Measurements from ENCODE around the gene CERS4. TPM values are rescaled to one million over a fixed set of nuclear protein-coding genes. Genes with fewer than 3 reads are reported as not detected.
"Not testable (repeated sequence)": the region's sequence is repeated elsewhere in the genome, so short reads cannot be mapped to it uniquely, and the experiment has no call there.

Gene CERS4
- total RNA-seq, 2 experiments from 2014 or later = 21.2 to 21.8 TPM

DNA sequence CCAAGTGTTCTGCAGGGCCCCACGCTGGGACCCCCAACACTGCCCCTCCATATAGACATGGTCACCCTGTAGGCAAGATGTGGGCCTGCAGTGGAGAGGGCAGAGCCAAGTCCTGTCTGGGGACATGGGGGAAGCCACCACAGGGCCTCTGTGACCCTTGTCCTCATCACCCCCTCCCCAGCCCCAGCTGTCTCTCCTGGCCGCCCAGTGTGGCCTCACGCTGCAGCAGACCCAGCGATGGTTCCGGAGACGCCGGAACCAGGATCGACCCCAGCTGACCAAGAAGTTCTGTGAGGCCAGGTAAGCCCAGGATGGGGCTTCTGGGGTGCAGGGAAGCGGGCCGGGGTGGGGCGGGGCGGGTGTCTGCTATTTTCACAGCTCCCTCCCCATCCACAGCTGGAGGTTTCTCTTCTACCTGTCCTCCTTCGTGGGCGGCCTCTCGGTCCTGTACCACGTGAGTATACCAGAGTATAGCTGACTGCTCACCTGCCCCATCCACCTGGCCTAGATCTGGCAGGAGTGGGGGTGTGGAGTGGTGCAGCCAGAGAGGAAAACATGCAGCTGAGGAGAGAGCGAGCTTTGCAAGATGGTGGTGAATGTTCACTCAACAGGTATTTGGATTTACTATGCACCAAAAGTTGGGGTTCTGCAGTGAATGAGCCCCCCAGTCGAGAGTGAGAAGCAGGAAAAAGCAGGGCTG, 46.4 kb downstream of the CERS4 start:
- Mint-ChIP-seq H3K27me3 (no peaks in the 10 kb centered on the region), H3K9me3 (ENCODE audit: low read depth) (no peaks in the 10 kb centered on the region), H3K4me1 (no peaks in the 10 kb centered on the region), H3K27ac (no peak overlapping the region), H3K4me3 (no peak overlapping the region), H3K36me3 (ENCODE audit: low read depth) (peaks cover 10% of the 10 kb centered on the region)
- ChIA-PET CTCF (interaction anchor here (0.7 to 2.3 kb wide), 2 partner anchors 12 to 97 kb away, joined by 3 to 11 read pairs; no protein-coding TSS in a partner anchor), POLR2A (no interaction called here)
- DNase-seq = no peak
- ATAC-seq = no peak
- intact Hi-C loops (cut with DNase I, micrococcal nuclease) = loop anchor here in 1 of 2 experiments (10.0 kb wide), 1 partner anchor 311 kb away; the partner anchor contains the start of gene TIMM44

DNA sequence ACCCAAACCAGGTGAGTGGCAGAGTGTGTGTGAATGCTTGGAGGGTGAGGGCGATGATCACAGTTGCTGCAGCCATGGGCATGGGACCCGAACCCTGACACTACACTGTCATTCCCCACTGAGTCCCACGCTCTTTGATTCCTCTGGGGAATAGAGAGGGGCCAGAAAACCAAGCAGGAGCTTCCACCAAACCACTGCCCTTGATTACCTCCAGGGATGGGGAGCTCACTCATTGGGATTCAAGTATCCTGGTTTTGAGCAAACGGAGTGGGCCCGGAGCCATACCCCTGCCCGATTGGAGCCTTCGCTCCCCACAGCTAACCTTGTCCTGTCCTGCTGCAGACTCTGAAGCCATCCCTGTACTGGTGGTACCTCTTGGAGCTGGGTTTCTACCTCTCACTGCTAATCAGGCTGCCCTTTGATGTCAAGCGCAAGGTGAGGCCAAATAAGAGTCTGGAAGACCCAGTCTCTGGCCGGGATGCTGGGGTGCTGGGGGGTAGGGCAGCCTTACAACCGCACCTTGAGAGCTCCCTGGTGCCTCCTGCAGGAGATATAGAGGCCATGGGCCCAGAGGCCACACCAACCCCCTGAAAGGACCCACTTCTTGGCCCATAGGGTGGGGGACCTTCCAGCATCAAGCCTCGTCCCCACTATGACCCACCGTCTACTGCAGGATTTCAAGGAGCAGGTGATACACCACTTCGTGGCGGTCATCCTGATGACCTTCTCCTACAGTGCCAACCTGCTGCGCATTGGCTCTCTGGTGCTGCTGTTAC, 47.3 kb downstream of the CERS4 start:
- no peak for ATAC-seq
- POLR2A ChIA-PET = no interaction called here
- H3K27ac Mint-ChIP-seq = no peak overlapping the region
- no peak for DNase-seq
- intact Hi-C loops (cut with DNase I, micrococcal nuclease) = loop anchor here in 1 of 2 experiments (10.0 kb wide), 1 partner anchor 312 kb away; the partner anchor contains the start of gene TIMM44
- H3K4me3 Mint-ChIP-seq = no peak overlapping the region
- CTCF ChIA-PET = interaction anchor here (0.7 to 2.3 kb wide), 2 partner anchors 11 to 253 kb away, joined by 3 to 11 read pairs; no protein-coding TSS in a partner anchor
- H3K27me3 Mint-ChIP-seq = no peaks in the 10 kb centered on the region
- H3K9me3 Mint-ChIP-seq (ENCODE audit: low read depth) = no peaks in the 10 kb centered on the region
- peaks cover 10% of the 10 kb centered on the region for H3K36me3 Mint-ChIP-seq (ENCODE audit: low read depth)
- H3K4me1 Mint-ChIP-seq = no peaks in the 10 kb centered on the region

DNA sequence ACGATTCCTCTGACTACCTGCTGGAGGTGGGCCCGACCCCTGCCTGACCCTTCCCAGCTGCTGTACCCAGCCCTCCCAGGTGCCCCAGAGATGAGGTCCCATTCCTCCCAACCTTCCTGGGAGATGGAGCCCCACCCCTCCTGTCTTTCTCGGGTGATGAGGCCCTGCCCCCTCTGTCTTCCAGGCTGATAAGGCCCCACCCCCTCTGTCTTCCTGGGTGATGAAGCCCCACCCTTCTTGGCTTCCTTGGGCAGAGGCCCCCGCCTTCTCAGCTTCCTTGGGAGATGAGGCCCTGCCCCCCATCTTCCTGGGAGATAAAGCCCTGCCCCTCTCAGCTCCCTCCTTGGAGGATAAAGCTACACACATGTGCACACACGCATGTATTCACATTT, 47.9 kb downstream of the CERS4 start:
- Mint-ChIP-seq H3K27me3 (no peaks in the 10 kb centered on the region), H3K36me3 (ENCODE audit: low read depth) (peaks cover 10% of the 10 kb centered on the region), H3K27ac (no peak overlapping the region), H3K9me3 (ENCODE audit: low read depth) (no peaks in the 10 kb centered on the region), H3K4me3 (no peak overlapping the region), H3K4me1 (no peaks in the 10 kb centered on the region)
- ChIA-PET POLR2A (no interaction called here), CTCF (no interaction called here)
- intact Hi-C loops (cut with DNase I, micrococcal nuclease) = loop anchor here in 1 of 2 experiments (10.0 kb wide), 1 partner anchor 312 kb away; the partner anchor contains the start of gene TIMM44
- no peak for ATAC-seq
- DNase-seq = no peak

DNA sequence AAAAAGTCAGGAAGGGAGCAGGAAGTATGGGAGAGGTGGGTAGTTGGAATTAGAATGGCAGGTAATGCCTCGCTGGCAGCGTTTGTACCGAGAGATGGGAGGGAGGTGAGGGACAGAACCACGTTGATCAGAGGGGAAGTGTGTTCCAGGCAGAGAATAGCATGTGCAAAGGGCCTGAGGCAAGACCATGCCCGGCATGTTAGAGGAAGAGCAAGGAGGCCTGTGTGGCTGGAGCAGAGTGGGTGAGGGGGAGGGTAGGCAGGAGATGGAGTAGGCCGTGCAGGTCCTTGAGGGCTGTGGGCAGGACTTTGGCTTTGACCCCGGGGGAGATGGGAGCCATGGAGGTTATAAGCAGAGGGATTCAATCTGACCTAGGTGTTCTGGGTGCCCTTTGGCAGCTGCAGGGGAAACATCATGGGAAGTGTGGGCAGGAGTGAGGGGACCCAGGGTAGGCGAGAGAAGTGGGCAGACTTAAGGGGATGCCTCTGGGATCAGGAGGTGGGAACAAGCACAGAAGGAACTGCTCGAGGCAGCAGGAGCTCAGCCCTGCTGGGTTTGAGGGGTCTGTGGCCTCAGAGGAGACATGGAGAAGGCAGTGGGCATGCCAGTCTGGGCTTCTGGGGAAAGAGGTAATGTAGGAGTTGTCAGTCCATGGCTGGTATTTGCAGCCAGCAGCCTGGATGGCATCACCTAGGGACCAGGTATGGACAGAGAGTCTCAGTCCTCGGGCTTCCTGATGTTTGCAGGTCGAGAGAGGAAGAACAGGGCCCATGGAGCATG, 50.2 kb downstream of the CERS4 start:
- no peaks in the 10 kb centered on the region for H3K4me1 Mint-ChIP-seq
- intact Hi-C loops (cut with DNase I, micrococcal nuclease) = loop anchor here in 1 of 2 experiments (10.0 kb wide), 1 partner anchor 315 kb away; the partner anchor contains the start of gene TIMM44
- POLR2A ChIA-PET = no interaction called here

DNA sequence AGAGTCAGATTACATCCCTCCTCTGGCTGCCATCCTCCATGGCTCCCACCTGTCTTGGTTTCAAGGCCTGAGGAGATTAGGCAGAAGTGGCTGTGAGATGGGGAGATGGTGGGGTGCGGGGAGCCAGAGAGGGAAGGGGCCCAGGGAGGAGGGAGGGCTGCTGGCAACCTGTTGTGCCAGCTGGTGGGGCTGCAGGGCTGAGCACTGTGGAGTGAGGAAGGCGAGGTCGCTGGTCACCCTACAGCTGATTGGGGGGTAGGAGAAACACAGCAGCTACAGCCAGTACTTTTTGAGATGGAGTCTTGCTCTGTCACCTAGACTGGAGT, 50.7 kb downstream of the CERS4 start:
- no peaks in the 10 kb centered on the region for H3K27me3 Mint-ChIP-seq
- CTCF ChIA-PET = interaction anchor here (1.3 kb wide), 1 partner anchor 102 kb away, joined by 3 read pairs; no protein-coding TSS in a partner anchor

More for the DNA sequence above, 50.2 kb downstream of the CERS4 start:
- CTCF ChIA-PET = interaction anchor here (0.7 to 1.3 kb wide), 2 partner anchors 95 to 101 kb away, joined by 3 read pairs; no protein-coding TSS in a partner anchor
- H3K9me3 Mint-ChIP-seq (ENCODE audit: low read depth) = no peaks in the 10 kb centered on the region
- H3K27ac Mint-ChIP-seq = no peak overlapping the region
- ATAC-seq (no peak), DNase-seq (no peak)
- H3K27me3 Mint-ChIP-seq = no peaks in the 10 kb centered on the region
- no peak overlapping the region for H3K4me3 Mint-ChIP-seq
- peaks cover 10% of the 10 kb centered on the region for H3K36me3 Mint-ChIP-seq (ENCODE audit: low read depth)

DNA sequence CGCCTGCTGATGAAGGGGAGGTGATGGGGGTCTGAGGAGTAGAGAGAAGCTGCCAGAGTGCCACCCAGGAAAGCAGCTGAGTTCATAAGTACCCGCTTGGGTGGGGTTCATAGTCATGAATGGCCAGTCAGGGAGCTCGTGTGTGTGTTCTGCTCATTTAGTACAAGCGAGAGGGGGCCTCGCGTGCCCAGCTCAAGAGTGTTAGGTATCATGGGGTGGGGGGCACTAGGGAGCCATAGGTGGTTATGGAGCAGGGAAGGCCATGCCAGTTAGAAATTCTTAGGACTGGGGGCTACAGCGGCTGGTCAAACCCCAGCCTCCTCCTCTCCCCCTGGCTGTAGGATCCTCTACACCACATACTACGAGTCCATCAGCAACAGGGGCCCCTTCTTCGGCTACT, 52.2 kb downstream of the CERS4 start:
- DNase-seq (no peak), ATAC-seq (no peak)
- Mint-ChIP-seq H3K36me3 (ENCODE audit: low read depth) (peaks cover 7% of the 10 kb centered on the region), H3K27me3 (no peaks in the 10 kb centered on the region), H3K9me3 (ENCODE audit: low read depth) (no peaks in the 10 kb centered on the region), H3K27ac (no peak overlapping the region), H3K4me1 (peaks cover 5% of the 10 kb centered on the region), H3K4me3 (no peak overlapping the region)
- ChIA-PET POLR2A (interaction anchor here (0.5 kb wide), 1 partner anchor 116 kb away, joined by 8 read pairs; no protein-coding TSS in a partner anchor), CTCF (no interaction called here)
- intact Hi-C loops (cut with DNase I, micrococcal nuclease) = no loop called here

More for the DNA sequence above, 50.7 kb downstream of the CERS4 start:
- Mint-ChIP-seq H3K4me1 (no peaks in the 10 kb centered on the region), H3K9me3 (ENCODE audit: low read depth) (no peaks in the 10 kb centered on the region), H3K4me3 (no peak overlapping the region), H3K27ac (no peak overlapping the region), H3K36me3 (ENCODE audit: low read depth) (peaks cover 10% of the 10 kb centered on the region)
- no peak for DNase-seq
- POLR2A ChIA-PET = no interaction called here
- ATAC-seq = no peak
- intact Hi-C loops (cut with DNase I, micrococcal nuclease) = loop anchor here in 1 of 2 experiments (10.0 kb wide), 1 partner anchor 315 kb away; the partner anchor contains the start of gene TIMM44

DNA sequence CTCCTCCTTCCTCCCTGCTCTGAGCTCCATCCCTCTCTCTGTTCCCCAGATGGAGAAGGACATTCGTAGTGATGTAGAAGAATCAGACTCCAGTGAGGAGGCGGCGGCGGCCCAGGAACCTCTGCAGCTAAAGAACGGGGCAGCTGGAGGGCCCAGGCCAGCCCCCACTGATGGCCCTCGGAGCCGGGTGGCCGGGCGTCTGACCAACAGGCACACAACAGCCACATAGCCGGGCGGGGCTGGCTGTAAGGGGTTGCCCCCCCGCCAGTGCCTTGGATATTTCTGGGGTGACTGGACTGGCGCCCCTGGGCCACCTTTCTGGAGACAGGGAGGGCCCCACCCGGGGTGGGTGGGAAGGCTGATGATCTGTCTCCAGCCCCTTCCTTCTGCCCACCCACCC, 52.7 kb downstream of the CERS4 start:
- Mint-ChIP-seq H3K4me1 (peaks cover 5% of the 10 kb centered on the region), H3K4me3 (no peak overlapping the region), H3K36me3 (ENCODE audit: low read depth) (peaks cover 7% of the 10 kb centered on the region), H3K9me3 (ENCODE audit: low read depth) (no peaks in the 10 kb centered on the region), H3K27ac (no peak overlapping the region), H3K27me3 (no peaks in the 10 kb centered on the region)
- intact Hi-C loops (cut with DNase I, micrococcal nuclease) = no loop called here
- POLR2A ChIA-PET = no interaction called here
- DNase-seq = no peak
- CTCF ChIA-PET = no interaction called here
- ATAC-seq = no peak

DNA sequence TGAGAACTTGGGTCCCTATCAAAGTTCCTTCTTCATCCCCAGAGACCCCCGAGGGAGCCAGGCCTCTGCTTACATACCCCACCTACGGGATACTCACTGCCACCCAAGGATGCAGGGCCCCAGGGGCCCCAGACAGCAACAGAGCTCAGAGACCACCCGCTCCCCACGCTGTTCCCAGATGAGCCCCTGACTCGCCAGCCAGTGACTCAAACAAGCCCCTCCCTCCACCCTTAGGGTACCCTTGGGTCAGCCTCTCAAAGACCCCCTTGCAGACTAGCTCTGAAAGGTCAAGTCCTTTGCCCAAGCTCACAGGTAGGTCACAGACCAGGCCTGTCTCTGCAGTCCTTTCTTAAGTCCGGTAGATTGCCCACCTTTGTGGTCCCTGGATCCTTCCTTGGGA, 53.3 kb downstream of the CERS4 start:
- intact Hi-C loops (cut with DNase I, micrococcal nuclease) = no loop called here

DNA sequence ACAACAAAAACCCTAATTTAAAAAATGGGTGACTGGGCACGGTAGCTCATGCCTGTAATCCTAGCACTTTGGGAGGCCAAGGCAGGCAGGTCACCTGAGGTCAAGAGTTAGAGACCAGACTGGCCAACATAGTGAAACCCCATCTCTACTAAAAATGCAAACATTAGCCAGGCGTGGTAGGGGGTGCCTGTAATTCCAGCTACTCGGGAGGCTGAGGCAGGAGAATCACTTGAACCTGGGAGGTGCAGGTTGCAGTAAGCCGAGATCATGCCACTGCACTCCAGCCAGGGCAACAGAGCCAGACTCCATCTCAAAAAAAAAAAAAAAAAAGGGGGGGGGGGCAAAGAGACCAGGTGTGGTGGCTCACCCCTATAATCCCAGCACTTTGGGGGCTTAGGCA, 55.1 kb downstream of the CERS4 start:
- DNase-seq; H3K9me3 Mint-ChIP-seq (ENCODE audit: low read depth); H3K4me3 Mint-ChIP-seq; CTCF ChIA-PET; H3K27me3 Mint-ChIP-seq; POLR2A ChIA-PET; ATAC-seq; H3K36me3 Mint-ChIP-seq (ENCODE audit: low read depth); H3K27ac Mint-ChIP-seq; intact Hi-C loops (cut with DNase I, micrococcal nuclease): not testable (repeated sequence)
- peaks cover 12% of the 10 kb centered on the region for H3K4me1 Mint-ChIP-seq

More for the DNA sequence above, 53.3 kb downstream of the CERS4 start:
- ChIA-PET CTCF (interaction anchor here (0.7 kb wide), 1 partner anchor 19 kb away, joined by 4 read pairs; no protein-coding TSS in a partner anchor), POLR2A (no interaction called here)
- H3K27ac Mint-ChIP-seq = no peak overlapping the region
- H3K9me3 Mint-ChIP-seq (ENCODE audit: low read depth) = no peaks in the 10 kb centered on the region
- H3K36me3 Mint-ChIP-seq (ENCODE audit: low read depth) = peaks cover 5% of the 10 kb centered on the region
- peaks cover 5% of the 10 kb centered on the region for H3K4me1 Mint-ChIP-seq
- H3K27me3 Mint-ChIP-seq = no peaks in the 10 kb centered on the region
- ATAC-seq (no peak), DNase-seq (no peak)
- H3K4me3 Mint-ChIP-seq = no peak overlapping the region

DNA sequence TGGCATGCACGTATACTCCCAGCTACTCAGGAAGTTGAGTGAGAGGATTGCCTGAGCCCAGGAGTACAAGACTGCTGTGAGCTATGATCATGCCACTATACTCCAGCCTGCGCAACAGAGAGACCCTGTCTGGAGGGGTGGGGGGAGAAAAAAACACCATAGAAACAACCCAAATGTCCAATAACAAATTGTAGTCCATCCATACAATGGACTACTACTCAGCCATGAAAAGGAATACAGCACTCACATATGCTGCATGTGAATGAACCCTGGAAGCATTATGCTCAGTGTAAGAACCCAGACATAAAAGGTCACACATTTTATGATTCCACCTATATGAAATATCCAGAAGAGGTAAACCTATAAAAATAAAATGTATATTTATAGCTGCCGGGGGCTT, 56.7 kb downstream of the CERS4 start:
- Mint-ChIP-seq H3K36me3 (ENCODE audit: low read depth) (no peaks in the 10 kb centered on the region), H3K4me3 (no peak overlapping the region), H3K9me3 (ENCODE audit: low read depth) (no peaks in the 10 kb centered on the region), H3K27ac (no peak overlapping the region), H3K27me3 (no peaks in the 10 kb centered on the region), H3K4me1 (peaks cover 18% of the 10 kb centered on the region)
- intact Hi-C loops (cut with DNase I, micrococcal nuclease) = loop anchor here in 1 of 2 experiments (5.0 kb wide), 2 partner anchors 41 to 131 kb away; partner anchors contain the start of gene CD320
- ChIA-PET CTCF (interaction anchor here (0.9 kb wide), 2 partner anchors 43 to 348 kb away, joined by 3 read pairs; partner anchors contain the start of gene CD320), POLR2A (no interaction called here)
- no peak for ATAC-seq
- no peak for DNase-seq

DNA sequence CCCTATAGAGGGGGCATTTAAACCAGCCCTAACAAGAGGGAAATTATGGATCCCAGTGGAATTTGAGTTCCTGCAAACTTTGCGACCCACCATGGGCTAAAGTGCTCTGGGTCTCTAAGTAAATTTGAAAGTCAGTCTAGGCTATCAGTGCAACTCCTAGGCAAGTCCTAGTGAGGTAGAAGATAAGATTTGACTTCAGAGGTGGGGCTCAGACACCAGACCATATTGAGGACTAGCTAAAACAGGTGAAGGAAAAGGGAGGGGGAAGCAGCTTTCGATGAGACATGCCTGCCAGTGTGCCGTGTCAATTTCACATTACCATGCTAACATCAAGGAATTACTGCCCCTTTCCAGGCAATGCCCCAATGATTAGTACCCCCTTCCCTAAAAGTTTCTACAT, 60.6 kb downstream of the CERS4 start:
- POLR2A ChIA-PET = no interaction called here
- ATAC-seq = no peak
- no peak for DNase-seq
- no peaks in the 10 kb centered on the region for H3K9me3 Mint-ChIP-seq (ENCODE audit: low read depth)
- H3K27ac Mint-ChIP-seq = peak overlapping the region; percentile 97
- H3K4me1 Mint-ChIP-seq = peaks cover 18% of the 10 kb centered on the region
- CTCF ChIA-PET = interaction anchor here (1.0 to 2.0 kb wide), 2 partner anchors 57 to 111 kb away, joined by 3 to 5 read pairs; no protein-coding TSS in a partner anchor
- no peaks in the 10 kb centered on the region for H3K27me3 Mint-ChIP-seq
- H3K4me3 Mint-ChIP-seq = peak overlapping the region; percentile 77
- intact Hi-C loops (cut with DNase I, micrococcal nuclease) = loop anchor here (2.0 to 5.0 kb wide), 4 partner anchors 38 to 128 kb away; partner anchors contain the start of genes CD320 (in 1 of the 2), NDUFA7 (in 1 of the 2) and RPS28 (in 1 of the 2)
- H3K36me3 Mint-ChIP-seq (ENCODE audit: low read depth) = no peaks in the 10 kb centered on the region
